Brain pericyte (primary cell): ENCODE measurements around the gene PKD1.
"Not testable (repeated sequence)": the region's sequence is repeated elsewhere in the genome, so short reads cannot be mapped to it uniquely, and the experiment has no call there.

ENCODE experiments used
- DNase-seq: peaks from one replicate; pipeline ENCODE4 v3.0.0-alpha.2; 2012; ENCODE audit warnings: low read depth, low spot score

Gene PKD1

GRCh38 chr16:2124377-2124693, 11.4 kb downstream of the PKD1 start:
- DNase-seq: not testable (repeated sequence)

GRCh38 chr16:2123706-2124376, 11.9 kb downstream of the PKD1 start:
- not testable (repeated sequence) for DNase-seq

GRCh38 chr16:2122934-2123683, 12.6 kb downstream of the PKD1 start:
- not testable (repeated sequence) for DNase-seq

- DNase-seq: no peak
These were observed 13.3 kb downstream of the PKD1 start for GRCh38 chr16:2122429-2122828.

DNA sequence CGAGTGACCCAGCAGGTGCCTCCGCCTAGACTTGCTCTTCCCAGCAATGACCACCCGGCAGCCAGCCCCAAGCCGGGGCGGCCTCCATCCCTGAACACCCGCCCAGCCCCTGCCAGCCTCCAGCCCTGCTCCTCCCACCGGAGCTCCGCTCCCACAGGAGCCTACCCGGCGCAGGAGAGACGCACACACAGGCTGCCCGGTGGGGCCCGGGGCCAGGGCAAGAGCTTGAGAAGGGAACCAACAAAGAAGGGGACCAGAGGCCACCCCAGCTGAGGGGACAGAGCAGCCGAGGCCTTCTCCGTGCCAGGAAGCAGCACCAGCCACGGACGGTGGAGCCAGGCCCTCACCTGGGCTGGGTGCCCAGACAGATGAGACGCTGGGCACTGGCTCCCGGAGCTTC, 13.8 kb downstream of the PKD1 start:
- no peak for DNase-seq

DNA sequence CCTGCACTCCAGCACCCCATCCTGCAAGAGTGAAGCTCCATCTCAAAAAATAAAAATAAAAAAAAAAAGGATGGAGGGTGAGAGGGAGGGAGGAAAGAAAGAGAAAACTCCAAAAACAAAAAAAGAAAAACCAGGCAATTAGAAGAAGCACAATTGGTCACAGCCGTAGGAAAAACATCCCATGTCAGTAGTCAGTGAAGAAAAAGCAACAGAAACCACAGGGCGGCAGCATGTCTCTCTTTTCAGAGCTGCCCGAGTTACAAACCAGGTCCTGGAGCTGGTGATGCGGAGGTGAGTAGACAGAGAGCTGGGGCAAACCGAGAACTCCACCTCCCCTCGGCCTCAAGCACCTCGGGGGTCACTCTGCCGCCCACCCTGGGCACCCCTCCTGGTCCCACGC, 14.4 kb downstream of the PKD1 start:
- not testable (repeated sequence) for DNase-seq

DNA sequence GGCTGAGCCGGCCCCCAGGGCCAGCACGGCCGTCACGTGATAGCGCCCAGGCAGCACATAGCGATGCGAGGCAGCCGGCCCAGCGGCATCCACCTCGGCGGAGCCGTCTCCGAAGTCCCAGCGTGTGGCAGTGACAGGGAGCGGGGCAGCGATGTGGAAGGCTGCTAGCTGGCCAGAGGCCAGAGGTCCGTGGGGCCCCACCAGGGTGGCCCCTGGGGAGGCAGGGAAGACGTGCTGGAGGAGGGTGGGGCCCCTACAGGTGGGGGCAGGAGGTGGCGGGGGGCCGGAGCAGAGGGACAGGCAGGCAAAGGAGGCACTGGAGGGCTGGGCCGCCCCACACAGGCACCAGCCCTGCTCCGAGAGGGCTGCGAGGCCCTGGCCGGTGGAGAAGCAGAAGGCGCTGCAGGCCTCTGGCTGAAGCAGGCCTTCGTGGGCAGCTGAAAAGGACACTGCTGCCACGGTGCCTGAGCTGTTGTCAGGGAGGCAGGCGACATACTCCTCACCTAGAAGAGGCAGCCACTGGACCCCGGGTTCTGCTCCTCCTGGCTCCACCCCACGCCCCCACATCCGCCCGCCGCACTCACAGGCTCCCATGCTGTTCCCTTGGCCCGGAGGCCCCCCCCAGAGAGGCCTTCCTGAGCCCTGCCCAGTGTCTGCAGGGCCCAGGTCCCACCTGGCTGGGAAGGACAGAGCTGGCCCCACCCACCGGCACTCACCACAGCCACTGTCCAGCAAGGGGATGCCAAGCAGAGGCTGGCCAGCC, 17.6 kb downstream of the PKD1 start:
- not testable (repeated sequence) for DNase-seq

DNA sequence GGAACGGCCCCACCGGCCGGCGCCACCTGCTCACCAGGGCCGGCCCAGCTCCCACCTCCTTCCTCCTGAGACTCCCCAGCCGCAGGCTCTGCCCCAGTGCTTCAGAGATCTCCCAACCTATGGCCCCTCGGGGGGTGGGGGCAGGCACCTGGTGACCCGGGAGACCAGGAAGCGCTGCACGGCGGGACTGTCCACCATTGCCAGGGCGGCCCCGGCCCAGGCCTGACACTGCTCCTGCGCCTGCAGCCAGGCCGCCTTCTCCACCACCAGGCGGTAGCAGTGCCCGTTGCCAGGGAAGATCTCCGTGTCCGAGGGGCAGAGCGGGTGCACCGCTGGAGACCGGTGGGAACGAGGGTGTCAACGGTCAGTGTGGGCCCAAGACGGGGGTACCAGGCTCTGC, 18.4 kb downstream of the PKD1 start:
- DNase-seq: not testable (repeated sequence)

- DNase-seq: not testable (repeated sequence)
These were observed 19.3 kb downstream of the PKD1 start for GRCh38 chr16:2116428-2116827.

GRCh38 chr16:2115591-2115973, 20.1 kb downstream of the PKD1 start:
- no peak for DNase-seq

DNA sequence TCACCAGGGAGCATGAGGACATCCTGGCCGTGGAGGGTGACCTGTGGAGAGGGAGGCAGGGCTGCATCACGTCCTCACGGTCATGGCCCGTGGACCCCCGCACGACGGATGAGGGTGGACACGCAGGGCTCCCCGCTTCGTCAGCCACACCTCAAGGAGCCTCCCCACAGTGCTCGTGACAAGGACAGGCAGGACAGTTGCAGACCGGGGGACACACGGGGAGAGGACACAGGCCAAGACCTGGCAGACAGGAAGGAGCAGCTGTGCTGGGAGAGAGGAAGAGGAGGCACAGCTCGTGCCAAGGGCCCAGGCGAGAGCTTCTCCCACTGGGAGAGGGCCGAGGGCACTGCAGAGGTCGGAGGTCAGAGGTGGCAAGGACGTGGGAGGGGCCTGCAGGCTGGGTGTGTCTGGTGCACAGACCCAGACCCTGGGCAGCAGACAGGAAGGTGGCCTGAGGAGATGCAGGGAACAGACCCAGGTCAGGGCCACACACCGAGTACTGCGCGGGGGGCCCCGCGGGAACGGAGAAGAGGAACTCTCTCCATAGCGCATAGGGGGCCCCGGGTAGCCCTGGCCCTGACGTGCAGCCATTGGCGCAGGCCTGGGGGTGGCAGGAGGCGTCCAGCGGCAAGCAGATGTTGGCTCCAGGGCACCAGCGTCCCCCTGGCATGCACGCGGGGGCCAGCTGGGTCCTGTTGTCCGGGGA, 20.7 kb downstream of the PKD1 start:
- DNase-seq: not testable (repeated sequence)

GRCh38 chr16:2114225-2114624, 21.5 kb downstream of the PKD1 start:
- not testable (repeated sequence) for DNase-seq

GRCh38 chr16:2112539-2113106, 23.1 kb downstream of the PKD1 start:
- DNase-seq: not testable (repeated sequence)

DNA sequence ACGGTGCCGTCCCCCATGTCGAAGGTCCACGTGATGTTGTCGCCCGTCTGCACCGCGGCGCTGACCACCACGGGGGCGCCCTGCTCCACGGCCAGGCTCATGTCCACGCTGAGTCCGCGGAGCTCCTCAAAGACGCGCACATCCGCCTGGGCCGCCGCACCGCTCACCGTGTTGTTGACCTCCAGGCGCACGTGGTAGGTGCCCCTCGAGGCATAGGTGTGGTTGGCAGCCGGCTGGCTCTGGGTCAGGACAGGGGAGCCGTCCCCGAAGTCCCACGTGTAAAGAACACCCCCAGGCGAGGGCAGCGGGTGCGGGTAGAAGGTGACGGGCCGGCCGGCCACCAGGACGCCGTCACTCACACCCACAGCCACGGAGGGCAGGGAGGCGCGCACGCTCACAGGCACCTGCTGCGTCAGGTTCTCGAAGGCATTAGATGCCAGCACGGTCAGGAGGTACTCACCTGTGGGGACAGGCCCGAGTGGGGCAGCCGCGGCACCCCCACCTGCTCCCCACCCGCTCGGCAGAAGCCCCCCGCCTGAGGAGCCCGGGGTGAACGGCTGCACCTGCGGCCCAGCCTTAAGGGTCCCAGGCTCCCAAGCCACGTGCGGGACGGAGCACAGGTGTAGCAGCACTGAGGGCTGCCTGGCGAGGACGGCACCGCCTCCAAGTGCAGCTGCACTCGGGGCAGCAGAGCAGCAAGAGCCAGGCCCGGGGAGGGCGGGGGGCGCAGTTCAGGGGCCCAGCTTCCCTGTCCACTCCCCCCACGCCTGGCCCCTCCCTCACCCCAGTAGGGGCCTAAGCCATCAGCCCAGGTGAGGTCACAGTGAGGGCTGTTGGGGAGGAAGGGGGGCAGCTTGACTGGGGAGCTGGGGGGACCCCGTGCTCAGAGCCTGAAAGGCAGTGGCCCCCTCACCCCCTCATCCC, 24.0 kb downstream of the PKD1 start:
- not testable (repeated sequence) for DNase-seq

- DNase-seq: not testable (repeated sequence)
These were observed 24.7 kb downstream of the PKD1 start for GRCh38 chr16:2111009-2111353.

- not testable (repeated sequence) for DNase-seq
These were observed 25.2 kb downstream of the PKD1 start for GRCh38 chr16:2110332-2111008.

DNA sequence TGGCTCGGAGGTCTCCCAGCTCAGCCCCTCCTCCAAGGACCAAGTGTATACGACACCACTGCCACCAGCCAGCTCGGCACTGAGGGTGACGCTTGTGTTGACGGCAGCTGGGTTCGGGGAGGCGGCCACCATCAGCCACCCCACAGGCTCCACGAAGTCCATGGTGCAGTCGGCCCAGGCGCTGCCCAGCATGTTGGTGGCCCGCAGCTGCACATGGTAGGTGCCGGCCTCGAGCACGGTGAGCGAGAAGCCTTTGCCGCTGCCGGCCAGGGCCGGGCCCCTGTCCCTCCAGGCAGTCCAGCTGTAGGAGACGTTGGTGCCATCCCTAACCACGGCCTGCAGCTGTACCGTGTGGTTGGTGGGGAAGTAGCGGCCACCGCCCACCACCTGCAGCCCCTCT, 25.8 kb downstream of the PKD1 start:
- not testable (repeated sequence) for DNase-seq

DNA sequence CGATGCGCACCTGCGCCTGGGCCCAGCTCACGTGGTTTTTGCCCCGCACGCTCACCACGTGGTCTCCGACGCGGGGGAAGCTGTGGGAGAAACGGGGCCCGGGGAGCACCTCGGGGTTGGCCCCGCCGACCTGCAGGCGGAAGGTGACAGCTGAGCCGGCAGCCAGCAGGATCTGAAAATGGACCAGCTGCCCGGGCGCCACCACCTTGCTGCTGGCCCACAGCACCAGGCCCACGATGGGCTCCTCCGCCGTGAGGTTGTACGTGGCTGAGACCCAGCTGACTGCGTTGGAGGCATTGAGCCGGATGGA, 26.5 kb downstream of the PKD1 start:
- not testable (repeated sequence) for DNase-seq

GRCh38 chr16:2108446-2109270, 27.0 kb downstream of the PKD1 start:
- not testable (repeated sequence) for DNase-seq
